PC-3 (cell line): ENCODE results near the gene TSPEAR.
"Not testable (repeated sequence)": the region's sequence is repeated elsewhere in the genome, so short reads cannot be mapped to it uniquely, and the experiment has no call there.

ENCODE experiments used
- CTCF ChIP-seq: fragments of 300-600 bp; sonication (generic); conservative IDR thresholded peaks from 2 replicates; pipeline ENCODE4 v1.5.1; 2017; ENCODE audit warnings: antibody characterized with exemption, low read depth, mild to moderate bottlenecking, low read length
- EZH2 ChIP-seq: fragments of 300-600 bp; sonication (generic); IDR thresholded peaks from one replicate; pipeline ENCODE4 v1.6.1; 2017; ENCODE audit warnings: antibody characterized with exemption, mild to moderate bottlenecking, low read length; ENCODE audit not compliant: unreplicated experiment

- TF ChIP-seq CTCF, EZH2: not testable (repeated sequence)
Observed at GRCh38 chr21:44637851-44638348, 73.5 kb downstream of the TSPEAR start.
